Activated T-cell treated with anti-CD3 and anti-CD28 coated beads, Interleukin-2, amount 50 U/mL, for 48 hours (primary cell): Measurements from ENCODE around the gene BLMH.
"Not testable (repeated sequence)": the region's sequence is repeated elsewhere in the genome, so short reads cannot be mapped to it uniquely, and the experiment has no call there.

ENCODE experiments used
- DNase-seq, 2 experiments: peaks; one replicate each; pipeline ENCODE4 v3.0.0-alpha.2; 2020

The BLMH gene

DNA sequence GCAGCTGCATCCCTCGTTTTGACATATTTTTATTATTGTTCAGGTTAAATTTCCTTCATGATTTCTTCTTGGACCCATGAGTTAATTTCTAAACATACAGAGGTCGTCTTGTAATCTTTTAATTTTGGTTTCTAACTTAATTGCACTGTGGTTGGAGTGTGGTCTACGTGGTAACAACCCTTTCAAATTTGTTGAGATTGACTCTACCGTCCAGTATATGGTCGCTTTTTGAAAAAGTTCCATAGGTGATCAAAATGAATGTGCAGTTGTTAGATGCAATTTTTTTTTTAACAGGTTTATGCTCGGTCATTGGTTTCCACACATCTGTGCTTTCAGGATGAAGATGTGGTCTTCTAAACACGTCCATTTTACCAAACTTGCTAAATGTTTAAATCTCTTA is 45.3 kb downstream of the BLMH start:
- no peak for DNase-seq

DNA sequence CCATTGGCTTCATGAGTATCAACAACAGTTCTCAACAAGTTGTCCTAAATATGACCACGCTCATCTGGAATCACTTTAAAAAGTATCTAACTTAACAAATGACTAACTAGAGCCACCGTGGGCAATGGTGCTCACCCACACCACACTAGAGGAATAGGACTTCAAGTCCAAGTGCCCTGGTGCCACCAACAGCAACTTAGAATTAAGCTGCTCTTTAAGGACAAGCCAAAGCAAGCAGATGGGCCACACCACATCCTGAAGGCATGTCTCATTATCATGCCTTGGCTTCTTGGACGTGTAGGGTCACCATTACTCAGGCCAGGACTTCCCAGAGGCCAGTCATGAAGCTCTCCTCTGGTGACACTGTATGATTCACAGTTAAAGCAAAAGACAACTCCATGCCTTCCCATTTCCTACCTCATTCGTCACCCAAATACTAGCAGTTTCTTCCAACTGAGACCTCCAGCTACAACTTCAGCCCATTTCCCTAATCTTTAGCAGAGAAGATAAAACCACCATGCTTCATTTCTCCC is 46.8 kb downstream of the BLMH start:
- no peak for DNase-seq

DNA sequence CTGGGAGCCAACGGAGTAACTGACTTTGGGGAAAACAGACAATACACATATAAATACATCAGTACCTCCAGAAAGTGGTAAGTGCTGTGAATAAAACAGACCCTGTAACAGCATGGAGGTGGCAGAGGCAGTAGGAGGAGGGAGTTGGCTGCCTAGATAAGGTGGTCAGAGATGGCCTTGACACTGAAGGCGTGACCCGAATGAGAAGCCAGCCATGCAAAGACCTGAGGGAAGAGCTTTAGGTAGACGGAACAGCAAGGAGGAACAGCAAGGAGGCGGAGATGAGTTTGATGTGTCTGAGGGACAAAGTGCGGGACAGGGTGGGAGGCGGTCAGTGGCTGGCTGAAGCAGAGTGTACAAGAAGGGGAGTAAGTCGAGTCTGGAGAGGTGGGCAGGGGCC is 48.2 kb downstream of the BLMH start:
- DNase-seq: no peak

DNA sequence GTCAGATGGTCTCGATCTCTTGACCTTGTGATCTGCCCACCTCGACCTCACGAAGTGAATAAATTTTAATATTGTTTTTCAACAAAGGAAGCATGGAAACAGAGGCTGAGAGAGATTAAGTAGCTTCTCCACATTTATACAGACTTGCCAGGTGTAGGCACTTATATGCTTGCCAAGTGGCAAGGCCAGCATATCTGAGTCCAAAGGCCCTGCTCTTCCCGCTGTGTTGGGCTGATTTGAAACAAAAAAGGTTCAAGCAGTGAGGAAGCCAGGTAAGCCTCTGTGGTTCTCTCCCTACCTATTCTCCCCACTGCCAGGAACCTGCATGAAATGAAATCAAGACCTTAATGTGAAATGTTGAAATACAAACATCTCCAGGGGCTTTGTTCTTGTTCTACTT is 48.7 kb downstream of the BLMH start:
- DNase-seq: no peak

DNA sequence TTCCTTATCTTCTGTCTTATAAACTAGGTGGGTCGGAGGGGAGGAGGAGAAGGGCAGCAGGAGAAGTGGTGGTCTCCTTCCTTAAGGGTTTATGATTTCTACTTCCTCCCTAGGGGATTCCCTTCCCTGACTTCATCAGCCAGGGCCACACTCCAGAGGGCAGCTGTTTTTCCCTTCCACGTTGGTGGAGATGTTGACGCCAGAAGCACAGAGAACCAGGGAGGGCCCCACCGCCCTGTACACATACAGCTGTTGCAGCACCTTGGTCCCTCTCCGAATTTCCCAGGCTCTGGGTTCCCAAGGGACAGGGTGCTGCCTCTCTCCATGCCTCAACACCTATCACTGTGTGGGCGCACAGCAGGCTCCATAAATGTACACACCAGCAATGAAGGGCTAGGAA is 50.7 kb downstream of the BLMH start:
- no peak for DNase-seq

DNA sequence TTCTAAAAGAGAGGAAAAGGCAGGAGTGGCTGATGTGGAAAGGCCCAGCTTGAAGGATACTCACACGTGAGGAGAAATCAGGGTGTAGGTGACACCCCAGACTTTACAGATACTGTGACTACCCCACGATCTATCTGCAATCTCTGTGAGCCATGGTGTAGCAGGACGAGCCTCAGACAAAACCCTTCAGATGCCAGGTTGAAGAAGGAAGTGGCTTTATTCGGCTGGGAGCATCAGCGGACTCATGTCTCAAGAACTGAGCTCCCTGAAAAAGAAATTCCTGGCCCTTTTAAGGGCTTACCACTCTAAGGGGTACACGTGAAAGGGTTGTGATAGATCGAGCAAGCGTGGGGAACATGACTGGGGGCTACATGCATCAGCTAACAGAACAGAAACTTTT is 51.6 kb downstream of the BLMH start:
- DNase-seq: no peak

DNA sequence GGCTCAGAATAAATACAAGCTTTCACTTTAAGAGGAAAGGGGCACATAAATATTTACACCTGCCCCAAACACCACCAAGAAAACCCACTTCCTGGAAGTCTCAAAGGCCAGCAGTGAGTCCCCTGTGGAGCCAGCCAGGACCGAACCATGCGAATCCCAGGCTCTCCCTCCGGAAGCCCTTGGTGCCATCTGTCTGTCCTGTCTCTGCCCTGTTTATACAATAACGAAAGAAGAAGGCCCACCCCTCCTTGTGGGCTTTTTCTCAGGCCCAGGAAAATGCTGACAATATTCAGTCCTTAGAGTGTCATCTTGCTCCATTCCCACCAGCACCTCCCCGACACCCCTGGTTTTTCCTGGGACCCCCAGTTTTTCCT is 52.7 kb downstream of the BLMH start:
- no peak for DNase-seq

DNA sequence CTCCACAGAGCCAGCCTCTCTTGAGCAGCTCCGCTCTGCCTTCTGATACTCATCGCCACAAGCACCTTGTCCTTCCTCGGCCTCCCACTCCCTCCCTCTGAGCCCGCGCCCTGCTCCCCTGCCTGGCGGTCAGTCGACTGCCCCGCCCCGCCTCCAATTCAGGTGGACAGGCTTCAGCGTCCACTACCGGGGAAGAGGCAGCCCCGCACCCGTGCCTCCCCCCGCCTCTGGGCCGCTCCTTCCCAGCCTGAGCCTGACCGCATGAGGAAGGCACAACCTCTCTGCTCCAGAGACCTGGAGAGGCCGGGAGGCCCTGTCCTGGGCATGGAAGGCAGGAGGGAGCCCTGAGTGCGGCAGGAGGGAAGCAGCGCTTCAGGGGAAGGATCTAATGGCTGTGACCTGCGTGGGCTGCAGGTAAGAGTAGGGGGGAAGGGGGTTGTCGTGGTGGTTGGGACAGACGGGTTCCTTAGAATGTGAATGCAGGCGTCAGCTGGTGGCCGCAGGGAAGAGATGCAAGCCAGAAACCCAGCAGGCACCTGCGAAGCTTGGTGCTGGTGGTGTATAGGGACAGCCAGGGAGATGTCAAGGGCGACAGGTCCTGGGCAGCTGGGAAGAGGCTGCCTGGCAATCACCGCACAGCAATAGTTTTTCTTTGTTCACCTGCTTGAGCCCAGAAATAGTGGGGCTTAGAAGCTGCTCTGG is 53.2 kb downstream of the BLMH start:
- no peak for DNase-seq

DNA sequence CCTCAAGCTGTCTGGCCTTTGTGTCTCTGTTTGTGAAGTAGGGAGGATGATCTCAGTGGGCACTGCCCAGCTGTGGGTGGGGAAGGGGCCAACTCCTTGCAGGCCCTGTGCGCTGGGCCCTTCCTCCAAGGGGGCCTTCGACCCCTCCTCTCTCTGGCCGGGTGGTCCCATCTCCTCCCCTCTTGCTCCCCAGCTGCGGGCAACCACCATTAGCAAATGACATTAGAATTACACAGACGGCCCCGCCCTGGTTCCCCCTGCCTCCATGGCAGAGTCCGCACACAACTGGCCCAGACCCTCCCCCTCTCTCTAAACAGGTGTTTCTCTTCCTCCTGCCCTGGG is 53.8 kb downstream of the BLMH start:
- DNase-seq: no peak

DNA sequence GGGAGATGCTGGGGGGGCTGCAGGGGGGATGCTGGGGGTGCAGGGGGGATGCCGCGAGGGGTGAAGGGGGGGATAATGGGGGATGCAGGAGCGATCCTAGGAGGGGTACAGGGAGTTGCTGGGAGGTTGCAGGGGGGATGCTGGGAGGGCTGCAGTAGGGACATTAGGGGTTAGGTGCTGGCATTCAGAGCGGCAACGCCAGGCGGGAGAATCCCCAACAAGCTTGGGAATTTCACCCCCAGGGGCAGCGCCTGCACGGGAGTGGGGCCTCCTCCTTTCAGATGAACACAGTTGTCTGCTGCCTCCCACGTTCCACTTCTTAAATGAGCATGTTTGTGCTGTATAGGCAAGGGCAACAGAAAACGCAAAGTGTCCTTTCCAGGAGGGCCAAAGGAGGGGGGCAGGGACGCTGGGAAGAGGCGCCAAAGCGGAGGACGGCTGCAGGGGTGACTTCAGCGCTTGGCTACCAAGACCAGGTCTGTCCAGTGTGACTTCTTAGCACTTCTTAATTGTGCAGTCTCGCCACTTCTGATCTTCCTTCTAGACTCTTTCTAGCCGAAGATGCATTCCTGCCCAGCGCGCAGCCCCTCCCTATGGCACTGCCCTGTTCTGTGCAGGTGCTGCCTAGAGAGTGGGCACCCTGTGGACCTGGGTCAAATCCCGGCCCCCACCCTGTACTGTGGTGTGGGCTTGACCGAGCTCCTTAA is 54.3 kb downstream of the BLMH start:
- no peak for DNase-seq

DNA sequence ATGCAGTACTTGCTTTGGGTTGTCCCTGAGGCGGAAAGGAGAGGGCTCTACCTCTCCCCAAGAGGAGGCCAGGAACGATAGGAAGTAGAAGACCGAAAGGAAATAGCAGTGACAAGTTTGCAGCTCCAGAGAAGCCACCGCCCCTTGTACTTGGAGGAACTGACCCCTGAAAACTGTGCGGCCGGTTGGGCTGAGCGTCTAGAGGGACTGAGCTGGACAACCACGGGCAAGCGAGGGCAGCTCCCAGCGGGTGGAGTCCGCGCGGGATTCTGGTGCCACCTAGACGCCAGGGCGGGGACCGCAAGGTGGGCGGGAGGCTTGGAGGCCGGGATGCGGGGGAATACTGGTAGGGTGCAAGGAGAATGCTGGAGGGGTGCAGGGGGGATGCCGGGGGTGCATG is 55.0 kb downstream of the BLMH start:
- DNase-seq: peak; percentile 38 to 46

DNA sequence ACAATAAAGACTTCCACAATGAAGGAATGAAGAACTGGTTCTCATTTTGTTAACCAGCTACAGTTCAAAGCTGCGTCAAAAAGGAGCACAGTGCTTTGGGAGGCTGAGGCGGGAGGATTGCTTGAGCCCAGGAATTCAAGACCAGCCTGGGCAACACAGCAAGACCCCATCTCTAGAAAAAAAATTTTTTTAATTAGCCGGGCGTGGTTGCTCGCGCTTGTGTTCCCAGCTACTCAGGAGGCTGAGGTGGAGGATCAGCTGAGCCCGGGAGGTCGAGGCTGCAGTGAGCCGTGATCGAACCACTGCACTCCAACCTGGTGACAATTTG is 55.5 kb downstream of the BLMH start:
- no peak for DNase-seq

DNA sequence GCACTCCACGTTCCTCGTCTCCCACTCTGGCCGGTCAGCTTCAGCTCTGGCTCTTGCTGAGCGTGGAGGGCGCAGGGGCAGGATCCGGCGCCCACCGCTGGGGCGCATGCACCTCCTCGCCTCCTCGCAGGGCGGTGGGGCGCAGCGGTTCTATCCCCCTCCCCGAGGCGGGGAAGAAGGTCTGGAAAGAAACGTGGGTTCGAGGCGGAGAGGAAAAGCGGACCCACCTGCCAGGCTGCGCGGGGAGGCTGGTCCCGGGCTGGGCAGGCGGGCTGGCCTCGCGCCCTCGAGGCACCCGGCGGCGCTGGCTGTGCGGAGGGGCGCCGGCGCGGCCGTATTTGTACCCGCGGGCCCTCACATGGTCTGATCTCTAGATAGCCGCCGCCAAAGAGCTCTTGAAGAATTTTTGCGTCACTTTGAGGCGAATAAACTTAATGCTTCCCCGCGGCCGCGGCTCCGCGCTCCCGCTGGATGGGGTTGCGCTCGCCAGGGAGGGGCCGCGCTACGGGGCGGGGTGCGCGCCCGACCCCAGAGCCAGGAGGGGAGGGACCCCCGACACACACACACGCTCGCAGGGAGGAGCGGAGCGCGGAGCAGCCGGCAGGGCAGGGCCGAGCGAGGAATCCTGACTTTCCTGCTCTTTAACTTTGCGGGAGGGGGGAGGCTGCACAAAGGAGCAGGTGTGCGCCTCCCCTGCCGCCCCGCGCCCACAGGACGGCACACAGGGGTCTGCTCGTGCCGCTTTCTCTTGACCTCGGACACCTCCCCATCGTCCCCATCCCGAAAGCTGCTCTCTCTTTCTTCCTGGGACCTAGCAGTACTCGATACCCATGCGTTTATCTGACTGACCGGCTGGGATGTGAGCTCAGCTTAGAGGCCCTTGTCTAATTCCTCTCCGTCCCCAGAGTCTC is 56.1 kb downstream of the BLMH start, which contains the start of gene SLC6A4:
Gene SLC6A4 (minus strand): TSS at position 312 of the 911 bp plus-strand sequence. CDS start 13,739 bp downstream, outside the sequence.
- peak in 1 of 2 experiments; percentile 28 for DNase-seq

DNA sequence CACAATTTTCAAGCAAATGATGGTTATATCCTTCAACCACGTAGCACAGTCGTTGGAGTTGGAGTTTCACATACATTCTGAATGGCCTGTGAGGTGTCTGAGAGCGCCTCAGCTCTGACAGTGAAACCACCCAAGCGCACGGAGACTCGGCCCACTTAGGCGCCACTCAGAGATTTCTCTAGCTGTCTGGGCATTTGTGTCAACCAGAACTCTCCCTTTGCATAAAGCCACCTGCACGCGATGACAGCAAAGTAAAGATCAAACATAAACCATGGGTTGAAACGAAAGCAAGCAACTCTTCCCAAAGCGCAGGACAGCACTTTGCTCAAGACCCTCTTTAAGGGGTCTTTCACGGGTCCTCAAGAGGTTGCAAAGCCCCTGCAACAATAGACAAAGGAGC is 56.8 kb downstream of the BLMH start:
- DNase-seq: no peak

DNA sequence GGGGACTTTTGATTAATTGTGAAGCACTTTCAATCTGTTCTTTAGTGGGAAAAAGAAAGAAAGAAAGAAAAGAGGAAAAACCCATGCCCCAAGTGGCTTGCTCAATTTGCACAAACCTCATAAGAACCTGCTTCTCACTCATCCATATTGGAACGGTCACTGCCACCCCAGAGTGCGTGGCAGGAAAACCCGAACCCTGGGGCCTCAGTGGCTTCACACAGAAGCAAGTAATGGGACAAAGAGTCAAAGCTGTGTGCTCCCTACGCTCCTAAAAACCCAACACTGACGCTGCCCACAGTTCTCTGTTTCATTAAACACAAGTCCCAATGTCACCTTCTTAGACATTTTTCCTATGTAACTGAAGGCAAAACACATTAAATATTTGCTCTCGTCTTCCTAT is 57.4 kb downstream of the BLMH start:
- no peak for DNase-seq

DNA sequence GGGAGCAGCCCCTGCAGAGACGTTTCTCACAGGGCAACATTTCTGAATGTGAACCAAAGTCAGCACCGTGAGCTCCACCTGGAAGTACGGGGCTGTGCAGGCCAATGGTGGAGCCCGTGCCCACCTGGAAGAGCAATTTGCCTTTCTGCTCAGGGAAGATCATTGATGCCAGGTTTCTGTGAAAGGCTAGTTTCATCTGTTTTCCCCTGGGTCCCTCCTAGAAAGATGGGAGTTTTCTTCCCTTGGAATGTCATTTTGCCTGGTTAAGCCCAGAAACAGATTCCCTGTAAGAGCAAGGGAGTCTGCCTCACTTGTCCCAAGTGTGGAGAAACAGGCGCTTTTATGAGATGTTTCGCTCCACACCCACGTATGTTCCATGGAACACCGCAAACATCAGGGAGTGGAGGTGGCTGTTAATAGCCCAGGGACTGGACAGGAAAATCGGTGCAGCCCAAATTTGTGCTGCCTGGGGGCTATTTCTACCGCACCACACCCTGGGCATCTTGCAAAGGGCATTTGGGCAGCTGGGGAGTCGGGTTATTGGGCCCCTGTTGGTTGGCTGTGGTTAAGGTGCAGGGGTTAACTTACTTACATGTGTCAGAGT is 58.8 kb downstream of the BLMH start:
- DNase-seq: no peak

DNA sequence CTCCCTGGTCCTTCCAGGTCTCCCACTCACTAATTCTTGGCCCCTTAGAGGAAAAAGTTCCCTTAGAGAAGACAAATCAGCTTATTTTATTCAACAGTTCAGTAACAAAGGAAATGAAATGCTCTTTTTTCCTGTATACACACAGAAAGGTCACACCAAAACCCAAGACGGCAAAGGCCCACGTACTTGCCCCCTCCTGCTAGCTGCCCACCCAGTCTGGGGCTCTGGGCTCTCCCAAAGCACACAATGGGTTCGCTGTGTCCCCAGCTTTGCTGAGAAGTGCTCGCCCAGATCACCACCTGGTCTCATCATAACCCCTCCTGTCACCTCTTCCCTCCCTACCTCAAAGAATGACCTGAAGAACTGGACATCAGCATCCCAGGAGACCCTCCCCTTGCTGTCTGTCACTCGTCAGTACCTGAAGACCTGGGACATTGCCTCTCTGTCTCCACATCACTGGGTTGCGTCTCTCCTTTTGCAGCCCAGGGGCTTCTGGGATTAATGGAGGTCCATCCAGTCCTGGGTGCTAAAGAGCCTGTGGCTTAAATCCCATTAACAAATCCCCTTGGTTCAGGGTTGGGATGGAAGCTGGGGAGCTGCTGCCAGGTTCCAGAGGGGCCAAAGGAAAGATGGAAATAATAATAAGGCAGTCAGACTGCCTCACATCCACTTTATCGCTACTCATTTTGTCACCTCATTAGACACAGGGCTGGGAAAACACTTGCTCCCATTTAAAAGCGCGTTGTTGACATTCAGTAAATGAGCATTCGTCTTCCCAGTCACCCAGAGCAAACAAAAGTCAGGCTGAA is 59.5 kb downstream of the BLMH start:
- no peak for DNase-seq

DNA sequence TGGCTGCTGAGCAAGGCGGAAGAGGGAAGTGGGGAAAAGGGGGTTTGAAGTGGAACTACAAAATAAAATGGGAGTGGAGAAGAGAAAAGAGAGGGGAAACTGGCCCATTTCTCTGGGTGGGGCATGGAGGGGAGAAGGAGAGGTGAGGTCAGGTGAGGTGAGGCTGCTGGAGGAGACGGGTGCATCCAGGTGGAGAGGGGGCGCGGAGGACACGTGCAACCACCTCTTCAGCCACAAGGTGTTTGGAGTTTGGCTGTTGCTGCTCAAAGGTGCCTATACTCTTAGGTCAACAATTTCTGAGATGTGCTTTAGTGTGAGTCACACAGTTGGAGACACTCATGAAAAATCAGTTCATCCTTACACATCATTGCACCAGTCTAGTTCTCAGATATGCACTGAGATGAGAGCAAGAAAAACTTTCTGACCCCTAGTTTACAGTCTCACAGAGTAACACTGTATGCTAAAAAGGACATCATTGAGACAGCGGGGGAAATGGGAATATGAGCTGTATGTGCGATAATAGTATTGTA is 61.1 kb downstream of the BLMH start:
- no peak for DNase-seq

DNA sequence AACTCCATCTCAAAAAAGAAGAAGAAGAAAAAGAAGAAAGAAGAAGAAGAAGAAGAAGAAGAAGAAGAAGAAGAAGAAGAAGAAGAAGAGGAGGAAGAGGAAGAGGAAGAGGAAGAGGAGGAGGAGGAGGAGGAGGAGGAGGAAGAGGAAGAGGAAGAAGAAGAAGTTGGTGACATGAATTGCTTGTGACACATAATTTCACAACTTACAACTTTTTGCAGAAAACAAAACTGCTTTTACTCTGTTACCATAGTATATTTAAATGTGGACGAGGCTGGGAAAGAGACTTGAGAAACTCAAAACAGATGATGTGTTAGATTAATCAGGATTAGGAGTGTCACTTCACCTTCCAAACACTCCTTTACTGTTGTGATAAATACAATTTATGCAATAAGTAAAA is 61.7 kb downstream of the BLMH start:
- DNase-seq: not testable (repeated sequence)

DNA sequence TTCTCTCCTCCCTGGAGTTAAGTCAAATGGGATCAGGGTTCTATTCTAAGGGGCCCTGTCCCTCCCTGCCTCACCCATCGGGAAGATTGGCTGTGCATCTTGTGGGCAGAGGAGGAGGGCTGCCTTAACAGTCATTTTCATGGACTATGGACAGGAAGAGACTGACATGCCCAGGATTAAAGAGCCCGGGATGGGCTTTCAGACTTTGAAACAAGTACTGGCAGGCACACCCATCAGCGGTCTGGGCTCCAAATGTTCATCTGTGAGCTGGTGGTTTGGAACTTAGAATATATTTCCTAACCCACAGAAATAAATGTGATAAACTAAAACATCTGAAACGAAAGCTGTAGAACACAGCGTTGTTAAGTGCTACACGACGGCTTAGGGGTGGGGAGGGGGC is 62.7 kb downstream of the BLMH start:
- no peak for DNase-seq

DNA sequence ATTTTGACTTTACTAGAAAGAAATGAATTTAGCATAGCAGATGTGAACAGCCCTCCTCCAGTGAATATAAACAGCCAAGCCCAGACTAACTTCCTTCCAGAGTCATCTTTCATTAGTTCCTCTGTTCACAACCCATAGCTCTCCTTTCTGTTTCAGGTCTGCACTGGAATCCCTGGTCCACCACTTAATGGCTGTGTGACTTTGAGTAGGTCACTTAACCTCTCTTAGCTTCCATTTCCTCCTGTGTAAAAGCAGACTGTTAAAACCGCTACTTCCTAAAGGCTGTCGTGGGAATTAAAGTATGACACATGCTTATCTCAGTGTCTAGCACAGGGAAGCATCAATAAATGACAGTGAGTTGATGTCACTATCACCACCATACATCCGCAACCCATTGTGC is 63.7 kb downstream of the BLMH start:
- no peak for DNase-seq

DNA sequence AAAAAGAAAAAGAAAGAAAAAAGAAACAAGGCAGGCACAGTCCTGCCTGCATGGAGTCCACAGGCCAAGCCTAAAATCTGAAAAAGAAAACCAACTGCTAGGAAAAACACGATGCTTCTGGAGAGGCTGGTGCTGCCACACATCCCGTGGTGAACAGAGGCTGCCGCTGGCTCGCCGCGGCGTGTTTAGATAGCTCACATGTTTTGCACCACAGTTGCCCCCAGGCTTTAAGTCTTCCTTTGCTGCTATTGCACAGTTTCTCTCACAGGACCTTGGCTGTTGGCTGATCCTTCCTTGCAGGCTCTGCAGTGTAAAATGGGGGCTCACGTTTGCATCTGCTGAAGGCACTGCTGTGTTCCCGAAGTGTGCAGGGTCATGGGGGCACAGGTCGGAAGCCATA is 64.9 kb downstream of the BLMH start:
- DNase-seq: no peak
